Epidermal melanocyte (primary cell): Measurements from ENCODE around the gene ILF2.
"Not testable (repeated sequence)": the region's sequence is repeated elsewhere in the genome, so short reads cannot be mapped to it uniquely, and the experiment has no call there.

ENCODE experiments used
- DNase-seq: peaks from one replicate; pipeline ENCODE4 v3.0.0; 2011; ENCODE audit warnings: low spot score; ENCODE audit not compliant: insufficient read length

The ILF2 gene

DNA sequence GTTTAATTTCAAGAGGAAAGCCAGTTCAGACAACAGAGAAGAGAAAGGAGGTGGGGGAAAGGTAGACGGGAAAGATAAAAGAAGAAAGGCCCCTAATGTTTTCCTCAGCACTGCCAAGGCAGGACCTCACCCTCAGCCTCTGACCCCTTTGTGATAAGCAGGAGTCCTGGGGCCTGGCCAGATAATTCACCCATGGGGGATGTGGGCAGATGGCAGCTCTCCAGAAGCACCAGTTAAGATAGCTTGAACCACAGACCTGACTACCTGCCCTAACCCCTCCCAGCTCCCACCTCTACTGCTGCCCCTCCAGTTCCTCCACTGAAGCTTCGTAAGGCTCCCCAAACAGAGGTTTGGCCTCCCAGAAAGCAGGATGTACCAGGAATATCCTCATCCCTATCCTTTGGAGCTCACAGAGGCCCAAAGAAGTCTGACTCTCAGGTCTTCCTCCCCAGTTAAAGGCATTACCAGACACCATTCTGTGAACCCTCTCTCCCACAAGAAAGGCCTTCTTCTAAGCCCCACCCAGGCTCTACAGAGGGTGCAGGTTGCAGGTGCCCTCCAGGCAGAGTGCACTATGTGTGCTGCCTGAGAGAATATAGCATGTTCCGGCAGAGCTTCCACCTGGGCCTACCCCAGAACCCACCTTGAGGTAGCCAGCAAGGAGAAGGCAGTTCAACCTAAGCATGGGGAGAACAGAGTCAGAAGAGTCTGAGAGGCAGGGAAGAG, 21.5 kb downstream of the ILF2 start:
- DNase-seq: no peak

DNA sequence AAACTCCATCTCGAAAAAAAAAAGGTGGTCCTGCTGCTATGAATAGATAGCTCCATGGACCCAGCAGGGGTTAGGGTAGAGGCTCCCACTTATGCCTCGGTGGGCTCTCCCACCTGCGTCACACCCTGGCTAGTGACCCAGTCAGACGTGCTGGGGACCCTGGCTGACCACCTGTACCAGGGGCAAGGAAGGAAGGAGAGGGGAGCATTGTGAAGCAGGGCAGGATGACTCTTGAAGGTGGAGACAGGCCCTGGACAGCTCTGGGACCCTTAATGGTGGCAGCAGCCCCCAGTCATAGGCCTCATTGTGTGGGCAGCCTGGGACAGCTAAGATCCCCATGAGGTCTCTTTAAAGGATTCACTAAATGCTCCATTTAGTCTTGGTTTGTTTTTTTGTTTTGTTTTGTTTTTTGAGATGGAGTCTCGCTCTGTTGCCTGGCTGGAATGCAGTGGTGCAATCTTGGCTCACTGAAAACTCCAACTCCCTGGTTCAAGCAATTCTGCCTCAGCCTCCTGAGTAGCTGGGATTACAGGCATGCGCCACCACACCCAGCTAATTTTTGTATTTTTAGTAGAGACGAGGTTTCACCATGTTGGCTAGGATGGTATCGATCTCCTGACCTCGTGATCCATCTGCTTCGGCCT, 22.7 kb downstream of the ILF2 start:
- no peak for DNase-seq

GRCh38 chr1:153647346-153647714, 23.5 kb downstream of the ILF2 start:
- DNase-seq: no peak

DNA sequence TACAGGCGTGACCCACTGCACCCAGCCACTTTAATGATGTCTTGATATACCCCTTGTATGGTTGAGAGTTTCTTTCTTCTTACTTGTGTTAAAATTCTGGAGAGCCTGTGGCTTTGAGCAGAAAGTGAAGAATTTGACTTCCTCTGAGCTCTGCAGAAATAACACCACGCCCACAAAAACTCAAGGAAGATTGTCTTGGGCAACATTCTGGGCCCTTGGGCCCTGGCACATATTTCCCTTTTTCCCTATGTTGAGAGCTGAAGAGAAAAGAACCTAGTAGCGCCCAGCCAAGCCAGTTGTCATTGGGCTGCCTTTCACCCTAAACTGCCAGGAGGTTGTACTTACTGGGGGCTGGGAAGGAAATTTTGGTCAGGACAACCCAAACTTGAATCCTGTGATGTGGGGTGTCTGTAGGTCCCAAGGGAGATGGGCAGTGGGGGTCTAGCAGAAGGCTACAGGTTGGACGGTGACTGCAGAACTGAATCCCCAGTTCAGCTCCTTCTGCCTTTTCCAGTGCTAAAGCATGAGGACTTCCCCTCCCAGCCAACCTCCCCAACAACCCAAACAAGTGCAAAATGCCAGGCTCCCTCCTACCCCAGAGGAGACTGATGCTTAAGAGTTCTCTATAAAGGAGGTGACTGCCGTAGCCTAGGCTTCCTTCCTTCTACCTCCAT, 24.0 kb downstream of the ILF2 start:
- DNase-seq: no peak

GRCh38 chr1:153643816-153644215, 27.0 kb downstream of the ILF2 start:
- no peak for DNase-seq

- DNase-seq: no peak
Observed at GRCh38 chr1:153643100-153643499, 27.7 kb downstream of the ILF2 start.

DNA sequence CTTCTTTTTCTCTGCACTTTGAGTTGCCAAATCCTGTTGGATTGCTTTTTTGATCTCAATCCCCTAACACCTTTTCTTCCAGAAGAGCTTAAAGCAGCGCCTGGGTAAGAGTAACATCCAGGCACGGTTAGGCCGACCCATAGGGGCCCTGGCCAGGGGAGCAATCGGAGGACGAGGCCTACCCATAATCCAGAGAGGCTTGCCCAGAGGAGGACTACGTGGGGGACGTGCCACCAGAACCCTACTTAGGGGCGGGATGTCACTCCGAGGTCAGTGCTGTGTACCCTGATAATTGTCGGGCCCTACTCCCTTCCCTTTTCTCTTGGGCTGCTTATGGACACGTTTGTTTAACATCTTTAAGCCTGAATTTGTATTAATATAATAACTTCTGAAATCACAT, 28.6 kb downstream of the ILF2 start:
- no peak for DNase-seq

DNA sequence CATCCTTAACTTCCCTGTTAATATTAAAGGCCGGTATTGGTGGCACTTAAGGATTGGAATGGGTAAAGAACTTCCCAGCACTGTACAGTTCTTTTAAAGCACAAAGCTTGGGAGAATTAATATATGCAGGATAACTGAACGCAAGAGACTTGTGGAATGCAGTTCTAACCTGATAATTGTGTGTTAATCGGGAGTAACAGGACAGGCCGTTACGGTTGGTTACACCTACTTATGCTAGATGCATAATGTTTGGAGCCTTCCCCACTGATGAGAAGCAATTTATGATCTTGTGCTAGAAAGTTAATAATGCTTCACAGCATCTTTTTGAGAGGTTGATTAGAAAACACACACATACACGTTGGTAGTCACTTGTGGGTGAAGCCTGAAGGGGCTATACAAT, 29.9 kb downstream of the ILF2 start:
- DNase-seq: no peak

DNA sequence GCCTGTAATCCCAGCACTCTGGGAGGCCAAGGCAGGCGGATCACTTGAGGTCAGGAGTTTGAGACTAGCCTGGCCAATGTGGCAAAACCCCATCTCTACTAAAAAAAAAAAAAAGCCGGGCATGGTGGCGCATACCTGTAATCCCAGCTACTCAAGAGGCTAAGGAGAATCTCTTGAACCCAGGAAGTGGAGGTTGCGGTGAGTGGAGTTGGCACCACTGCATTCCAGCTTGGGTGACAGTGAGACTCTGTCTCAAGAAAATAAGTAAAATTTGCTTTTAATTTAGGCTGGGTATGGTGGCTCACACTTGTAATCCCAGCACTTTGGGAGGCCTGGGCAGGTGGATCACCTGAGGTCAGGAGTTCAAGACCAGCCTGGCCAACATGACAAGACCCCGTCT, 30.6 kb downstream of the ILF2 start:
- not testable (repeated sequence) for DNase-seq

- DNase-seq: no peak
Observed at GRCh38 chr1:153639280-153639679, 31.5 kb downstream of the ILF2 start.

GRCh38 chr1:153638261-153638660, 32.5 kb downstream of the ILF2 start:
- DNase-seq: no peak

- no peak for DNase-seq
Observed at GRCh38 chr1:153636312-153636711, 34.5 kb downstream of the ILF2 start.

DNA sequence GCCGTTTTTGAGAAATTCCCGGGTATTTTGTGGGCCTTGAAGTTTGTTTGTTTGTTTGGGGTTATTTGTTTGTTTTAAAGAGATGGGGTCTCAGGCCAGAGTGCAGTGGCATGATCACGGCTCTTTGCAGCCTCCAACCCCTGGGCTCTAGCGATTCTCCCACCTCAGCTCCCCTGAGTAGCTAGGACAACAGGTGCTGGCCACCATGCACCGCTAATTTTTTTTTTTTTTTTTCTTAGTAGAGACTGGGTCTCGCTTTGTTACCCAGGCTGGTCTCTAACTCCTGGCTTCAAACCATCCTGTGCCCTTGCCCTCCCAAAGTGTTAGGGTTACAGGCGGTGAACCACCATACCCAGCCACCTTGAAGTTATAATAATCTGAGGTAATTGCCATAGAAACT, 34.9 kb downstream of the ILF2 start:
- DNase-seq: no peak

DNA sequence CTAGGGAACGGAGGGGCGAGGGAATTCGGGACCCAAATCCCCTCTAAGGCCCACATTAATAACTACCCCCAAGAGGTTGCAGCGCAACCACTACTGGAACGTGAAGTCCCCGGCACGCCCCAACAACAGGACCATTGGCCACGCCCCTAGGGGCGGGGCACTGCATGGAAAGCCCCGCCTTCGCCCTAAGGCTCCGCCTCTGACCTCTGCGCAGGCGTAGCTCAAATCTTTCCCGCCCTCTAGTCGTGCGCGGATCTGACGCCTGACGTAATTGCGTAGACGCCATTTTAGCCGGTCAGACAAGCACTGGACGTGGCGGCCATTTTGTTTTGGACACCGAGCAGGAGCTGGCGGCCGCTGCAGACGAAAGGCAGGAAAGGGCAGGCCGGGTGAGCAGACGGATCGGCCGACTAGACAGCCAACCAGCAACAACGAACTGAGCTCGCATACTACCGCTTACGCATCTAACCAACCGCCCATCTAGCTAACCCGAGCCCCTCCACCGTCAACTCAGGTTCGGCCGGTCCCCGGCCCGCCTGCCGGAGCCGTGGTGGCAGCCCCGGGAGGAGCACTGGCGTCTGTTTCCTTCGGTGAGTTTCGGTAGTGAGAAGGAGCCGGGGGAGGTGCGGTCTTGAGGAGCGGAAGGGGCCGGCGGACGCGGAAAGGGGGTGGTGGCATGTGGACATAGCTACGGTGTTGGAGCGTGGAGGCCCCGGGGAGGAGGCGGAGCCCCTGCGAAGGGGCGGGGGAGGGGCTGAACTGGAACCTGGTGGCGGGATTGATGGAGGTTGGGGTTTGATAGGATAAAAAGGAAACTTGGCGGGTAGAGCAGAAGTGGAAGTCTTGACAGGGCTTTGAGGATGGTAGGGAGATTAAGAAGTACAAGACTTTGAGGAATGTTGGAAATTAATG, 36.8 kb downstream of the ILF2 start, which contains the start of gene CHTOP:
CHTOP (plus strand) TSS at position 313 of the 912 bp plus-strand sequence. CDS start 2,523 bp downstream, outside the sequence.
- DNase-seq: peak; percentile 93

- DNase-seq: no peak
Observed at GRCh38 chr1:153633161-153633753, 37.5 kb downstream of the ILF2 start.

- no peak for DNase-seq
Observed at GRCh38 chr1:153631047-153632022, 39.5 kb downstream of the ILF2 start.

DNA sequence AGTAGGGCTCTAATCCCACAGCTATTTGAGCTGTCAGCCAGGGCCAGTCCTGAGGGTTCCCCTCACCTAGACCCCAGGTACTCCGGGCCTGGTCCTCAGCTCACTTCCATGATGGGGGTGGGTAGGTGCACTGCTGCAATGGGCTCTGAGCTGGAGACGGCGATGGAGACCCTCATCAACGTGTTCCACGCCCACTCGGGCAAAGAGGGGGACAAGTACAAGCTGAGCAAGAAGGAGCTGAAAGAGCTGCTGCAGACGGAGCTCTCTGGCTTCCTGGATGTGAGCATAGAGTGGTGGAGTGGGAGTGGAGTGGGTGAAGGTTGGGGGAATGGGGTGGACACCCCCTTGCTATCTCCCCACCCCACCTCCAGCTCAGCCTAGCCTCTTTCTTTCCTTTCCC, 40.4 kb downstream of the ILF2 start:
- no peak for DNase-seq

DNA sequence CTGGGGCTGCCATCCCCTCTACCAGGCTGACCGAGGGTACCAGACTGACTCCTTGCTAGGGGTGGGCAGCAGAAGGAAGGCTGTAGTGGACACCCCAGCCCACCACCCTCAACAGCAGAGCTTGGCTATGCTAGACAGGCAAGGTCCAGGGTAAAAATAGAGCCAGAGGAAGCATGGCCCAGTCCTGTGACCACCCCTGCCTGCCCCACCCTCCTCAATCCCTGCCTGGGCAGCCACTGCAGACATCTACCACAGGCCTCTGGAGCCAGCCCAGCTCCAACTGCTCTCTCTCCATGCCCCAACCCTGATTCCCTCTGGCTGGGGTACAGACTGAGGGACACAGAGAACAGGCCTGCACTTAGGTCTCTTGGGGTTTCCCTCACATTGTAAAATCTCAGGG, 40.8 kb downstream of the ILF2 start:
- DNase-seq: no peak

DNA sequence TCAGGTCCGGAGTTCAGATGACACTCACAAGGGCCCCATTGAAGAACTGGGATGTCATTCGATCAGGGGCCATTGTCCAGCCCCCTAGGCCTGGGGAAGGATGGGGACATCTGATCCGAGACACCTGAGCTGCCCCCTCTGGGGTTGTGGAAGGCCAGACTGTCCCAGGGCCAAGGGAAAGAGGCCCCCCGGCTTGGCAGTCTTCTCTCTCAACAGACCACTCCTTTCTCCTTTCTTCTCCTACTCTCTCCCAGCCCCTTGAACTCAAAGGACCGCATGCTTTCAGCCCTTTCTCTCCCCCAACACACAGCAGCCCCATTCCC, 41.5 kb downstream of the ILF2 start:
- DNase-seq: no peak
